GM19099 (cell line): ENCODE measurements around the gene LBP.

Experiments used
- POLR2A ChIP-seq: IDR thresholded peaks from 3 replicates; pipeline ENCODE4 v1.6.1; 2011; ENCODE audit warnings: low read depth; ENCODE audit not compliant: insufficient read length; ENCODE audit errors: extremely low read depth

LBP gene

GRCh38 chr20:38358556-38358955 lies 12.3 kb downstream of the LBP start:
- no peak for TF ChIP-seq POLR2A

- TF ChIP-seq POLR2A: no peak
These were observed 16.9 kb downstream of the LBP start for GRCh38 chr20:38363004-38363747.

GRCh38 chr20:38369389-38369788 lies 23.1 kb downstream of the LBP start:
- TF ChIP-seq POLR2A: no peak

- no peak for TF ChIP-seq POLR2A
These were observed 26.5 kb downstream of the LBP start for GRCh38 chr20:38372806-38373205.

GRCh38 chr20:38373231-38373867 lies 27.1 kb downstream of the LBP start:
- TF ChIP-seq POLR2A: no peak

- no peak for TF ChIP-seq POLR2A
These were observed 27.6 kb downstream of the LBP start for GRCh38 chr20:38373898-38374297.

GRCh38 chr20:38377039-38377685 lies 30.9 kb downstream of the LBP start:
- TF ChIP-seq POLR2A: no peak

- no peak for TF ChIP-seq POLR2A
These were observed 36.9 kb downstream of the LBP start for GRCh38 chr20:38383147-38383546.

- no peak for TF ChIP-seq POLR2A
These were observed 39.7 kb downstream of the LBP start for GRCh38 chr20:38386004-38386403.

GRCh38 chr20:38386851-38387250 lies 40.6 kb downstream of the LBP start:
- TF ChIP-seq POLR2A: no peak

GRCh38 chr20:38387953-38388352 lies 41.7 kb downstream of the LBP start:
- TF ChIP-seq POLR2A: no peak

- no peak for TF ChIP-seq POLR2A
These were observed 46.1 kb downstream of the LBP start for GRCh38 chr20:38392356-38392755.

GRCh38 chr20:38393259-38393658 lies 47.0 kb downstream of the LBP start:
- no peak for TF ChIP-seq POLR2A

GRCh38 chr20:38395165-38395564 lies 48.9 kb downstream of the LBP start:
- TF ChIP-seq POLR2A: no peak

- TF ChIP-seq POLR2A: no peak
These were observed 55.8 kb downstream of the LBP start for GRCh38 chr20:38402089-38402488.

GRCh38 chr20:38402816-38403215 lies 56.5 kb downstream of the LBP start:
- TF ChIP-seq POLR2A: no peak
